ENCODE data around the gene TM9SF1.

DNA sequence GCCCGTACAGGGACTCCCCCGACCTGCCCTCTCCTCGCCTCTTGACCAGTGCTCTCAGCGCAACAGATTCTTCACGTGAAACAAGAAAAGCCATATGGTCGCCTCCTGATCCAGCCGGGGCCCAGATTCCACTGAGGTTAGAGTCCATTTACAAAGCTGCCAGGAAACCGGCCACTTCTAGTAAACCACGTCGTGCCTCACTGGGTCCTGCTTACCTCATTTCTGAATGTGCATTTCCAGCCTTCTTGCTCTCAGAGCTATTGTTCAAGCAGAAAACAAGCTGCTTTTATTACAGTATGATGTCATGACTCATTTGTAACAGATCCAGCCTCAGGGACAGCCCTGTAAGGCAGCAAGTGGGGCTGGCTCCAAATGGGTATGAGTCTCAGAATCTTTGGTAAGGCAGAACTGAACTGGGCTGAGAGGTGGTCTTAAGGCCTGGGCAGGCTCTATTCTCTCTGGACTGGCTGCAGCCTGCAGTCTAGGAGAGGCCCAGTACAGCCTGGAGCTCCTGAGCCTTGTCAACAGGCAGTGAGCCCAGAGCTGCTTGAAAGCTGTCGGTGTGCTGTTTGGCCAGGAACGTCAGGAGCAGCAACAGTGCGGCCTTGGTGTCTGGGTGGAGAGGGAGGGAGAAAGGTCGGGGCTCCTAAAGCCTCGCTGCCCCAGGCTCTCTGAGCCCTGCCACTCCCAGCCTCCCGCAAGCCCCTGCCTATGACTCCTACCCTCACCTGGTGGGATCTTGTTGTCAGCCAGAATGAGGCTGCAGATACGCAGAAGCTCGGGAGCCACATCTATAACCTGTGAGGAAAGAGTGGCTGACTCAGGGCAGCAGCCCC, 15.1 kb downstream of the TM9SF1 start:
- no peak for TF ChIP-seq EZH2 (IDR thresholded peaks at IDR 0.05; ENCODE audit: borderline replicate concordance, insufficient read depth, low read depth, low read length, poor library complexity, severe bottlenecking)
- TF ChIP-seq, protein P1, sequence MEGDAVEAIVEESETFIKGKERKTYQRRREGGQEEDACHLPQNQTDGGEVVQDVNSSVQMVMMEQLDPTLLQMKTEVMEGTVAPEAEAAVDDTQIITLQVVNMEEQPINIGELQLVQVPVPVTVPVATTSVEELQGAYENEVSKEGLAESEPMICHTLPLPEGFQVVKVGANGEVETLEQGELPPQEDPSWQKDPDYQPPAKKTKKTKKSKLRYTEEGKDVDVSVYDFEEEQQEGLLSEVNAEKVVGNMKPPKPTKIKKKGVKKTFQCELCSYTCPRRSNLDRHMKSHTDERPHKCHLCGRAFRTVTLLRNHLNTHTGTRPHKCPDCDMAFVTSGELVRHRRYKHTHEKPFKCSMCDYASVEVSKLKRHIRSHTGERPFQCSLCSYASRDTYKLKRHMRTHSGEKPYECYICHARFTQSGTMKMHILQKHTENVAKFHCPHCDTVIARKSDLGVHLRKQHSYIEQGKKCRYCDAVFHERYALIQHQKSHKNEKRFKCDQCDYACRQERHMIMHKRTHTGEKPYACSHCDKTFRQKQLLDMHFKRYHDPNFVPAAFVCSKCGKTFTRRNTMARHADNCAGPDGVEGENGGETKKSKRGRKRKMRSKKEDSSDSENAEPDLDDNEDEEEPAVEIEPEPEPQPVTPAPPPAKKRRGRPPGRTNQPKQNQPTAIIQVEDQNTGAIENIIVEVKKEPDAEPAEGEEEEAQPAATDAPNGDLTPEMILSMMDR (IDR thresholded peaks at IDR 0.05): no peak
